ENCODE data around the gene LIMS2.

Gene LIMS2

DNA sequence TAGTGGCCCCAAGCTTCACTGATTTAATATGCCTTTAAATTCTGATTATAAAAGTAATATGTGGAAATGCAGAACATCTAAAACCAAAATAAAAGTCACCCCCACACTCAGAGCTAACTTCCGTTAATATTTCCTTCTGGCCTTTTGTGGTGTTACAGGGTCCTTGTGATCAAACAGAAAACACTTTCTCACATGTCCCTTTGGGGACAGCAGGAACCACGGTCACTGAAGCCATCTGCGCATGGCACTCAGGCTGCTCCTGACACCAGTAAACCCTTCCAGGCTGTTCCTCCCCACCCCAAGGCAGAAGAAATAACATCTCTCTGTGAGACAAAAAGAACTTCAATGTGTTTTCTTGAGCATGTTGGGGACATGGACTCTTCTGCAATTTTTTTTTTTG lies 54.5 kb downstream of the LIMS2 start:
- TF ChIP-seq, protein P1, sequence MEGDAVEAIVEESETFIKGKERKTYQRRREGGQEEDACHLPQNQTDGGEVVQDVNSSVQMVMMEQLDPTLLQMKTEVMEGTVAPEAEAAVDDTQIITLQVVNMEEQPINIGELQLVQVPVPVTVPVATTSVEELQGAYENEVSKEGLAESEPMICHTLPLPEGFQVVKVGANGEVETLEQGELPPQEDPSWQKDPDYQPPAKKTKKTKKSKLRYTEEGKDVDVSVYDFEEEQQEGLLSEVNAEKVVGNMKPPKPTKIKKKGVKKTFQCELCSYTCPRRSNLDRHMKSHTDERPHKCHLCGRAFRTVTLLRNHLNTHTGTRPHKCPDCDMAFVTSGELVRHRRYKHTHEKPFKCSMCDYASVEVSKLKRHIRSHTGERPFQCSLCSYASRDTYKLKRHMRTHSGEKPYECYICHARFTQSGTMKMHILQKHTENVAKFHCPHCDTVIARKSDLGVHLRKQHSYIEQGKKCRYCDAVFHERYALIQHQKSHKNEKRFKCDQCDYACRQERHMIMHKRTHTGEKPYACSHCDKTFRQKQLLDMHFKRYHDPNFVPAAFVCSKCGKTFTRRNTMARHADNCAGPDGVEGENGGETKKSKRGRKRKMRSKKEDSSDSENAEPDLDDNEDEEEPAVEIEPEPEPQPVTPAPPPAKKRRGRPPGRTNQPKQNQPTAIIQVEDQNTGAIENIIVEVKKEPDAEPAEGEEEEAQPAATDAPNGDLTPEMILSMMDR (IDR thresholded peaks at IDR 0.05; ENCODE audit: low read depth, low read length), result no peak
- no peak for DNase-seq
- H3K36me3 ChIP-seq, result no peaks in the 10 kb centered on the region
- H3K4me1 ChIP-seq, result no peaks in the 10 kb centered on the region
- H3K9me3 ChIP-seq, result no peaks in the 10 kb centered on the region
- H3K27me3 ChIP-seq, result no peaks in the 10 kb centered on the region
- H3K4me3 ChIP-seq (ENCODE audit: low read depth, low read length), result no peak overlapping the region

DNA sequence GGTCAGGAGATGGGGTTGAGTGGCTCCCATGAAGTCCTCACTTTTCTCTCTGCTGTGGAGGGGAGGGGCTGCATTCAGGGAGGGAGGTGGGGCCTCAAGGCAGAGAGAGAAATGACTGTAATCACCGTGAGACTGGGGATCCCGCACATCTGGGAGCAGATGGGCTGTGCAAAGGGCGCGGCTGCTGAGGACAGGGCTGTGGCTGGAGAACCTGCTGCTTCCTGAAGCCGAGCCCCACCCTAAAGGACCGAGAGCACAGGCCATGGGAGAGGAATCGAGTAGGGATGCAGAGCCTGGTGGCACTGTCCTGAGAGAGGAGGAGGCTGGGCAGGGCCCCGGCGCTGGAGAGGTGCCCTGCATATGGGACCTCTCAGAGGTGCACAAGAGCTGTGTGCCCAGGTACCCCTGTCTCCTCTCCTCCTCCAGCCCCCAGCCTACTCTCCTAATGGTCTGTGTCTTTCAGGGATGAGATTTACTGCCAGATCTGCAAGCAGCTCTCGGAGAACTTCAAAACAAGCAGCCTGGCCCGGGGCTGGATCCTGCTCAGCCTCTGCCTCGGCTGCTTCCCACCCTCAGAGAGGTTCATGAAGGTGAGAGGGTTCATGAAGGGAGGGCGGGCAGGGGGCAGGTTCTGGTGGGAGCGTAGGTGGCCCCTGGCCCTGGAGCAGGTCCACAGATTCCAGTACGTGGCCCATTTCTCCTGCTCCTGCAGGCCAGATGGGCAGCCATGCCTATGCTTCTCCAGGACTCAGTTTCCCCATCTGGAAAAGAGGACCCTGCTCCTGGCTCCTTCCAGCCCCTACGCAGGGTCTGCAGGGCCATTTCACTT lies 55.2 kb downstream of the LIMS2 start:
- no peaks in the 10 kb centered on the region for H3K4me1 ChIP-seq
- no peaks in the 10 kb centered on the region for H3K36me3 ChIP-seq
- H3K4me3 ChIP-seq (ENCODE audit: low read depth, low read length), result no peak overlapping the region
- TF ChIP-seq, protein P1 (IDR thresholded peaks at IDR 0.05; ENCODE audit: low read depth, low read length), result no peak
- H3K27me3 ChIP-seq, result no peaks in the 10 kb centered on the region
- no peak for DNase-seq
- no peaks in the 10 kb centered on the region for H3K9me3 ChIP-seq

DNA sequence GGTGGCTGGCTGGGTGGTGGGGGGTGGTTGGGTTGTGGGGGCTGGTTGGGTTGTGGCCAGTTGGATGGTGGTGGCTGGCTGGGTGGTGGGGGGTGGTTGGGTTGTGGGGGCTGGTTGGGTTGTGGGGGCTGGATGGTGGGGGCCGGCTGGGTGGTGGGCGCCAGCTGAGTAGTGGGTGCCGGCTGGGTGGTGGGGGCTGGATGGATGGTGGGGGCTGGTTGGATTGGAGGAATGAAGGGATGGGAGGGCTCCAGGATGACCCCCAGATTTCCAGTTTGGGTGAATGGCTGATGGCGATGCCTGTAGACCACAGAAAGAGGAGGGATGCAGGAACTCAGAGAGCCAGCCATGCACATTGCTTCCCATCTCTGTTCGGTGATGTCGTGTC lies 56.1 kb downstream of the LIMS2 start:
- H3K27me3 ChIP-seq, result no peaks in the 10 kb centered on the region
- no peak overlapping the region for H3K4me3 ChIP-seq (ENCODE audit: low read depth, low read length)
- H3K4me1 ChIP-seq, result no peaks in the 10 kb centered on the region
- TF ChIP-seq, protein P1 (IDR thresholded peaks at IDR 0.05; ENCODE audit: low read depth, low read length), result no peak
- no peak for DNase-seq
- no peaks in the 10 kb centered on the region for H3K9me3 ChIP-seq
- no peaks in the 10 kb centered on the region for H3K36me3 ChIP-seq

DNA sequence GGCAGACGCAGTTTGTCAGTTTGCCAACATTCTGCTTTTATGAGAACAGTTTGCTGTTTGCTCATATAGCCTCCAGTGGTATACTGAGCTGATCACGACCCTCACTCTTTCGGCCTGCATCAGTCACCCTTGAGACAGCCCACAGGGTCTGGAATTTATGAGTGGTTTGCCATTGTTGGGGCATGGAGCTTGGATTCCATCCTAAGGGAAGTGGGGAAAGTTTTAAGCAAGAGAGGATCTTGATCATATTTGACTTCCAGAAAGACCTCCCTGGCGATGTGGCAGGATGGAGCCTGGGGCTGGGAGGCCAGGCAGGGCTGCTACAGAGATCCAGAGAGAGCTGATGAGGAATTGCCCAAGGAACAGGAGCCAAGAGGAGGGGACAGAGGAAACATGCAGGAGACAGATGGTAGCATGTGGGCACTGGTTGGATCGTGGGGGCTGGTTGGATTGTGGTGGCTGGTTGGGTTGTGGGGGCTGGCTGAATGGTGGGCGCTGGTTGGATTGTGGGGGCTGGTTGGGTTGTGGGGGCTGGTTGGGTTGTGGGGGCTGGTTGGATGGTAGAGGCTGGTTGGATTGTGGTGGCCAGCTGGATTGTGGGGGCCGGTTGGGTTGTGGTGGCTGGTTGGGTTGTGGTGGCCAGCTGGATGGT lies 56.7 kb downstream of the LIMS2 start:
- Histone ChIP-seq H3K4me3 (ENCODE audit: low read depth, low read length) (no peak overlapping the region), H3K27me3 (no peaks in the 10 kb centered on the region), H3K9me3 (no peaks in the 10 kb centered on the region), H3K36me3 (no peaks in the 10 kb centered on the region), H3K4me1 (no peaks in the 10 kb centered on the region)
- DNase-seq, result no peak
- TF ChIP-seq, protein P1 (IDR thresholded peaks at IDR 0.05; ENCODE audit: low read depth, low read length), result no peak

DNA sequence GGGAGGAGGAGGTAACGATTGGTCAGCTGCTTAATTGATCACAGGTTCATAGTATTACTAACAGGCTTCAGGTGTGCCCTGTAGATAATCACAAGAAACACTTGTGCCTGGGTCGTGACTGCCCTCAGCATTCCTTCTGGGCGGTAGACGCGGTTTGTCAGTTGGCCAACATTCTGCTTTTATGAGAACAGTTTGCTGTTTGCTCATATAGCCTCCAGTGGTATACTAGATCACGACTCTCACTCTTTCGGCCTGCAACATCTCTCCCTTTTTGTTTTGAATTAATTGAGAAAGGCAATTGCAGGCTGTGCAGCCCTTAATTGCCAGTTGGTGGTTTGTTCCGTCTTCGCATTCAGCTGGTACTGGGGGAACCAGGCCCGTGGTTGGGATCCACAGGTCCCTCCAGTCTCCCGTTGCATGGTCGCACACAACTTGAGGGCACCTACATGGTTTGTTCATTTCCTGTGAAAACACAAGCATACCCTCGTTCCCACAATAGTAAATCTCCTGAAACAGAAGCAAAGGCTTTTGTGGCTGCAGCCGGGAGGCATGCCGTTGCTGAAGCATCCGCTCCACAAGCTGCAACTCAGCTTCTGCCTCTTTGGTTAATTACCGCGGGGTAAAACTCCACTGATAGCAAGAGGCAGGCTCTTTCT lies 59.7 kb downstream of the LIMS2 start:
- Histone ChIP-seq H3K4me3 (ENCODE audit: low read depth, low read length) (no peak overlapping the region), H3K27me3 (no peaks in the 10 kb centered on the region), H3K36me3 (no peaks in the 10 kb centered on the region), H3K4me1 (no peaks in the 10 kb centered on the region), H3K9me3 (no peaks in the 10 kb centered on the region)
- no peak for DNase-seq
- TF ChIP-seq, protein P1 (IDR thresholded peaks at IDR 0.05; ENCODE audit: low read depth, low read length), result no peak

All from BE2C (cell line).